Stimulated activated CD8-positive, alpha-beta memory T cell treated with anti-CD3 and anti-CD28 coated beads, Interleukin-12 subunit alpha, Interleukin-12 subunit beta, amount 100 ng/mL, for 24 hours (primary cell): ENCODE results near the gene SEMA4D.

Source experiments
- DNase-seq: peaks from one replicate; pipeline ENCODE4 v3.0.0-alpha.2; 2020; ENCODE audit errors: extremely low read depth

Gene SEMA4D

GRCh38 chr9:89502038-89502601 is 4.2 kb upstream of the SEMA4D start:
- no peak for DNase-seq

- no peak for DNase-seq
These were observed 3.5 kb upstream of the SEMA4D start for GRCh38 chr9:89501311-89501898.

- DNase-seq, result no peak
These were observed 2.1 kb upstream of the SEMA4D start for GRCh38 chr9:89500008-89500407.

- DNase-seq, result no peak
These were observed 1.1 kb upstream of the SEMA4D start for GRCh38 chr9:89498852-89499480.

- no peak for DNase-seq
These were observed 503 bp downstream of the SEMA4D start for GRCh38 chr9:89497257-89497963.

- DNase-seq, result no peak
These were observed 1.2 kb downstream of the SEMA4D start for GRCh38 chr9:89496645-89497256.

GRCh38 chr9:89495824-89496560 is 1.9 kb downstream of the SEMA4D start:
- no peak for DNase-seq

- DNase-seq, result no peak
These were observed 3.7 kb downstream of the SEMA4D start for GRCh38 chr9:89494199-89494598.

- DNase-seq, result no peak
These were observed 4.2 kb downstream of the SEMA4D start for GRCh38 chr9:89493671-89494070.

- DNase-seq, result no peak
These were observed 4.7 kb downstream of the SEMA4D start for GRCh38 chr9:89493181-89493580.

- no peak for DNase-seq
These were observed 5.3 kb downstream of the SEMA4D start for GRCh38 chr9:89492586-89492985.

GRCh38 chr9:89491694-89492093 is 6.2 kb downstream of the SEMA4D start:
- DNase-seq, result no peak

GRCh38 chr9:89489548-89490530 is 8.1 kb downstream of the SEMA4D start:
- DNase-seq, result no peak

GRCh38 chr9:89488936-89489335 is 9.0 kb downstream of the SEMA4D start:
- no peak for DNase-seq

GRCh38 chr9:89488131-89488530 is 9.8 kb downstream of the SEMA4D start:
- no peak for DNase-seq

GRCh38 chr9:89486681-89487080 is 11.2 kb downstream of the SEMA4D start:
- no peak for DNase-seq

- DNase-seq, result no peak
These were observed 13.2 kb downstream of the SEMA4D start for GRCh38 chr9:89484475-89485404.

- no peak for DNase-seq
These were observed 14.1 kb downstream of the SEMA4D start for GRCh38 chr9:89483592-89484474.
